ENCODE measurements around the gene KLK14. TPM values are rescaled to one million over a fixed set of nuclear protein-coding genes. Genes with fewer than 3 reads are reported as not detected.

The KLK14 gene
- total and polyA plus RNA-seq, 2 of the 8 experiments (the other 6 are each of a cell fraction or from before 2014, with no cell fraction given): 0.09 to 1.2 TPM

GRCh38 chr19:51030631-51031030 is 52.1 kb downstream of the KLK14 start:
- H4K91ac ChIP-seq (replicated peaks; ENCODE audit: insufficient read length, low read length): no peak overlapping the region
- 0 out of 2 replicates have a peak overlapping the region, but pooled peaks have one; percentile 18 for H2BK15ac ChIP-seq (ENCODE audit: low read length)
- no peak overlapping the region for H2AFZ ChIP-seq (ENCODE audit: low read length)
- H3K79me1 ChIP-seq (ENCODE audit: low read depth, low read length): no peaks in the 10 kb centered on the region; the same call in 1 of the 2 replicates
- no peak overlapping the region for H3K27ac ChIP-seq (ENCODE audit: low read depth, low read length)
- H4K8ac ChIP-seq (ENCODE audit: extremely low read depth, insufficient read depth, low read length): no peak overlapping the region
- no peaks in the 10 kb centered on the region for H3K9me3 ChIP-seq (ENCODE audit: insufficient read depth in 2 of 2, low read depth in 1 of 2, low read length in 1 of 2)
- no peak overlapping the region for H3K4me3 ChIP-seq (ENCODE audit: extremely low read depth in 1 of 4, insufficient read depth in 2 of 4, low read depth in 3 of 4, low read length in 4 of 4)
- no peaks in the 10 kb centered on the region for H4K20me1 ChIP-seq (replicated peaks in 1 of 2; ENCODE audit: control insufficient read depth in 1 of 2, insufficient read depth in 2 of 2, low read length in 2 of 2)
- H3K36me3 ChIP-seq (ENCODE audit: control insufficient read depth in 2 of 4, insufficient read depth in 4 of 4, low read length in 3 of 4): no peaks in the 10 kb centered on the region
- H3K23me2 ChIP-seq (ENCODE audit: low read depth, low read length): no peaks in the 10 kb centered on the region
- H3K4me1 ChIP-seq (replicated peaks in 1 of 4; ENCODE audit: control insufficient read depth in 3 of 4, insufficient read depth in 4 of 4, low read length in 3 of 4): peaks cover 0 to 23% (median 14%) of the 10 kb centered on the region in 4 experiments; a peak in 6 of 7 replicates
- no peak overlapping the region for H3K4ac ChIP-seq (replicated peaks; ENCODE audit: insufficient read length, low read depth, low read length)
- H4K5ac ChIP-seq (ENCODE audit: insufficient read length, low read depth, low read length): no peak overlapping the region
- WGBS, 2 experiments (ENCODE audit: extremely low coverage in 1 of 2, insufficient coverage in 1 of 2, insufficient read length in 1 of 2, insufficient replicate concordance in 2 of 2, low coverage in 1 of 2, low lambda C conversion rate in 2 of 2, missing lambda C conversion rate in 1 of 2): 87% methylated on average over 11 of the region's 13 CpGs; no CpG with 5 or more reads in 1 of the 2 experiments
- FAIRE-seq (no peak), DNase-seq (ENCODE audit: low read depth in 1 of 2, low spot score in 2 of 2) (no peak)
- H3K79me2 ChIP-seq (ENCODE audit: control insufficient read depth in 1 of 2, insufficient read depth in 2 of 2, low read length in 2 of 2): no peaks in the 10 kb centered on the region
- no peak overlapping the region for H2BK5ac ChIP-seq (ENCODE audit: low read depth, low read length)
- H2BK120ac ChIP-seq (replicated peaks; ENCODE audit: low read depth, low read length): no peak overlapping the region
- no peak overlapping the region; the same call in 1 of the 2 replicates for H3K18ac ChIP-seq (ENCODE audit: extremely low read depth, low read length)
- H3K56ac ChIP-seq (replicated peaks; ENCODE audit: insufficient read length, low read depth, low read length): no peak overlapping the region
- no peak overlapping the region for H3K9ac ChIP-seq (replicated peaks in 1 of 4; ENCODE audit: extremely low read depth in 1 of 4, low read depth in 3 of 4, low read length in 3 of 4)
- H3K27me3 ChIP-seq (replicated peaks in 1 of 4; ENCODE audit: control insufficient read depth in 3 of 4, extremely low read depth in 1 of 4, insufficient read depth in 3 of 4, low read length in 3 of 4): no peaks in the 10 kb centered on the region; a peak in 1 of 7 replicates
- no peak overlapping the region for H2AK5ac ChIP-seq (ENCODE audit: low read depth, low read length)
- CTCF ChIA-PET (ENCODE audit: partially characterized antibody): interaction anchor here (0.9 kb wide), 1 partner anchor 9 kb away, joined by 4 read pairs; no protein-coding TSS in a partner anchor
- H3K14ac ChIP-seq (ENCODE audit: insufficient read length): no peak overlapping the region
- peak overlapping the region; percentile 60; the same call in 1 of the 2 replicates for H2BK12ac ChIP-seq (ENCODE audit: low read depth, low read length)
- H2BK20ac ChIP-seq (ENCODE audit: low read length): no peak overlapping the region
- H3K23ac ChIP-seq (ENCODE audit: insufficient read length): no peak overlapping the region
- no peak overlapping the region for H3K4me2 ChIP-seq (ENCODE audit: insufficient read depth in 1 of 2, low read depth in 2 of 2, low read length in 2 of 2)
- POLR2A ChIA-PET (ENCODE audit: partially characterized antibody): interaction anchor here (0.6 to 1.0 kb wide), 3 partner anchors 11 to 365 kb away, joined by 3 read pairs; partner anchors contain the start of gene KLK10
- no peak for TF ChIP-seq BCL11A (IDR thresholded peaks at IDR 0.05; ENCODE audit: low read depth in 2 of 2, low read length in 2 of 2)
- no peak for TF ChIP-seq FOSL1 (IDR thresholded peaks at IDR 0.05; ENCODE audit: insufficient read depth, low read depth, low read length)
- TF ChIP-seq USF2 (IDR thresholded peaks at IDR 0.05; ENCODE audit: low read length): no peak
- no peak for TF ChIP-seq TAF7 (optimal IDR thresholded peaks at IDR 0.05; ENCODE audit: borderline replicate concordance, low read depth, low read length)
- no peak for TF ChIP-seq BRCA1 (IDR thresholded peaks at IDR 0.05; ENCODE audit: low read depth, low read length)
- TF ChIP-seq ATF2 (IDR thresholded peaks at IDR 0.05; ENCODE audit: low read length): no peak
- TF ChIP-seq SAP30 (IDR thresholded peaks at IDR 0.05; ENCODE audit: insufficient read depth, insufficient replicate concordance, low read length): no peak
- TF ChIP-seq EP300 (IDR thresholded peaks at IDR 0.05; ENCODE audit: borderline replicate concordance in 1 of 2, low read depth in 2 of 2, low read length in 2 of 2): no peak
- TF ChIP-seq SRF (IDR thresholded peaks at IDR 0.05; ENCODE audit: low read depth, low read length): no peak
- TF ChIP-seq SIN3A (conservative IDR thresholded peaks at IDR 0.05 in 1 of 2, IDR thresholded peaks at IDR 0.05 in 1 of 2; ENCODE audit: low read depth in 1 of 2, low read length in 2 of 2): no peak
